ENCODE results near the gene ANKRD23.
A peak's percentile ranks its signal among the peaks of the same experiment; 100 is the strongest.

ANKRD23 gene

GRCh38 chr2:96819876-96820511 is 23.8 kb downstream of the ANKRD23 start:
- TF ChIP-seq, protein P1, sequence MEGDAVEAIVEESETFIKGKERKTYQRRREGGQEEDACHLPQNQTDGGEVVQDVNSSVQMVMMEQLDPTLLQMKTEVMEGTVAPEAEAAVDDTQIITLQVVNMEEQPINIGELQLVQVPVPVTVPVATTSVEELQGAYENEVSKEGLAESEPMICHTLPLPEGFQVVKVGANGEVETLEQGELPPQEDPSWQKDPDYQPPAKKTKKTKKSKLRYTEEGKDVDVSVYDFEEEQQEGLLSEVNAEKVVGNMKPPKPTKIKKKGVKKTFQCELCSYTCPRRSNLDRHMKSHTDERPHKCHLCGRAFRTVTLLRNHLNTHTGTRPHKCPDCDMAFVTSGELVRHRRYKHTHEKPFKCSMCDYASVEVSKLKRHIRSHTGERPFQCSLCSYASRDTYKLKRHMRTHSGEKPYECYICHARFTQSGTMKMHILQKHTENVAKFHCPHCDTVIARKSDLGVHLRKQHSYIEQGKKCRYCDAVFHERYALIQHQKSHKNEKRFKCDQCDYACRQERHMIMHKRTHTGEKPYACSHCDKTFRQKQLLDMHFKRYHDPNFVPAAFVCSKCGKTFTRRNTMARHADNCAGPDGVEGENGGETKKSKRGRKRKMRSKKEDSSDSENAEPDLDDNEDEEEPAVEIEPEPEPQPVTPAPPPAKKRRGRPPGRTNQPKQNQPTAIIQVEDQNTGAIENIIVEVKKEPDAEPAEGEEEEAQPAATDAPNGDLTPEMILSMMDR (IDR thresholded peaks at IDR 0.05; ENCODE audit: low read depth, low read length) = no peak
- no peak for DNase-seq (ENCODE audit: low read depth in 2 of 2)
- no peak overlapping the region for H3K4me3 ChIP-seq (replicated peaks in 1 of 2; ENCODE audit: low read depth in 2 of 2, low read length in 2 of 2)

GRCh38 chr2:96819128-96819875 is 24.5 kb downstream of the ANKRD23 start:
- TF ChIP-seq, protein P1 (IDR thresholded peaks at IDR 0.05; ENCODE audit: low read depth, low read length) = no peak
- no peak for DNase-seq (ENCODE audit: low read depth in 2 of 2)
- no peak overlapping the region for H3K4me3 ChIP-seq (replicated peaks in 1 of 2; ENCODE audit: low read depth in 2 of 2, low read length in 2 of 2)

GRCh38 chr2:96817882-96818281 is 25.9 kb downstream of the ANKRD23 start:
- no peak overlapping the region for H3K4me3 ChIP-seq (replicated peaks in 1 of 2; ENCODE audit: low read depth in 2 of 2, low read length in 2 of 2)
- TF ChIP-seq, protein P1 (IDR thresholded peaks at IDR 0.05; ENCODE audit: low read depth, low read length) = no peak
- no peak for DNase-seq (ENCODE audit: low read depth in 2 of 2)

DNA sequence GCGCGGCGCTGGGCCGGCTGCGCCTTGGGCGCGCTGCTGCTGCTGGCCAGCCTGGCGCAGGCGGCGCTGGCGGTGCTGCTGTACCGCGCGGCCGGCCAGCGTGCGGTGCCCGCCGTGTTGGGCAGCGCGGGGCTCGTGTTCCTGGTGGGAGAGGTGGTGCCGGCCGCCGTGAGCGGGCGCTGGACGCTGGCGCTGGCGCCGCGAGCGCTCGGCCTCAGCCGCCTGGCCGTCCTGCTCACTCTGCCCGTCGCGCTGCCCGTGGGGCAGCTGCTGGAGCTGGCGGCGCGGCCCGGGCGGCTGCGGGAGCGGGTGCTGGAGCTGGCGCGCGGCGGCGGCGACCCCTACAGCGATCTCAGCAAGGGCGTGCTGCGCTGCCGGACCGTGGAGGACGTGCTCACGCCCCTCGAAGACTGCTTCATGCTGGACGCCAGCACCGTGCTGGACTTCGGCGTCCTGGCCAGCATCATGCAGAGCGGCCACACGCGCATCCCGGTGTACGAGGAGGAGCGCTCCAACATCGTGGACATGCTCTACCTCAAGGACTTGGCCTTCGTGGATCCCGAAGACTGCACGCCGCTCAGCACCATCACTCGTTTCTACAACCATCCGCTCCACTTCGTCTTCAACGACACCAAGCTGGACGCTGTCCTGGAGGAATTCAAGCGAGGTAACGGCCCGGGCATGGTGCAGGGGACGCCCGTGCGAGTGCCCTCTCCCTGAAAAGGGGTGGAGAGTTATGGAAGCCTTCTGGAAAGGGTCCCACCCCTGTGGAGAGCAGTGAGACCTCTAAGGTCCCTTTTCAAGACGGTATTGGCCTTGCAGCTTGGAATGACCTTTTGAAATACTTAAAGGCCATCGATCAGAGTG is 26.8 kb downstream of the ANKRD23 start:
- peak overlapping the region; percentile 50 to 66 for H3K4me3 ChIP-seq (replicated peaks in 1 of 2; ENCODE audit: low read depth in 2 of 2, low read length in 2 of 2)
- TF ChIP-seq, protein P1 (IDR thresholded peaks at IDR 0.05; ENCODE audit: low read depth, low read length) = no peak
- DNase-seq (ENCODE audit: low read depth in 2 of 2) = peak; percentile 19 to 39

GRCh38 chr2:96816127-96816835 is 27.5 kb downstream of the ANKRD23 start, which contains the start of gene CNNM3:
TSS of gene CNNM3 (plus strand) at chr2:96816268. CDS start at chr2:96816278, 10 bp downstream.
- peak within 1 kb of the TSS; percentile 60 to 66 for H3K4me3 ChIP-seq (replicated peaks in 1 of 2; ENCODE audit: low read depth in 2 of 2, low read length in 2 of 2)
- TF ChIP-seq, protein P1 (IDR thresholded peaks at IDR 0.05; ENCODE audit: low read depth, low read length) = peak; percentile 24
- DNase-seq (ENCODE audit: low read depth in 2 of 2) = peak; percentile 92 to 94
